GM21576 (cell line): Measurements from ENCODE around the gene SAMD4B.
"Not testable (repeated sequence)": the region's sequence is repeated elsewhere in the genome, so short reads cannot be mapped to it uniquely, and the experiment has no call there.

Experiments
- ATAC-seq: cut with Tn5 transposase; IDR thresholded peaks from one replicate; pipeline ENCODE4 v1.9.1; 2021; ENCODE audit warnings: mild to moderate bottlenecking, moderate library complexity; ENCODE audit not compliant: unreplicated experiment

The SAMD4B gene

DNA sequence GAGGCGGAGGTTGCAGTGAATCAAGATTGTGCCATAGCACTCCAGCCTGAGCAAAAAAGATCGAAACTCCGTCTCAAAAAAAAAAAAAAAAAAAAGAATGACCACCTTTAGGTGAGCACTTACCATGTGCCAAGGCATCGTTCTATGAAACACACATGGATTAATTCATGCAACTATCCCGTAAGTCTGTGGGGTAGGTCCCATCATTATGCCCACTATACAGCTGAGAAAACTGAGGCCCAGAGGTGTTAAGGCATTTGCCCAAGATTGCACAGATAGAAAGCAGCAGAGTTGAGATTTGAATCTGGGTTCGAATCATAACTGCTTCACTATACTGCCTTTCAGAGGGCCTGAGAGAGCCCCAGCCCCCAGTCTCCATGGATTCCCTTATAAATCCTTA is 8.7 kb upstream of the SAMD4B start:
- ATAC-seq = no peak

DNA sequence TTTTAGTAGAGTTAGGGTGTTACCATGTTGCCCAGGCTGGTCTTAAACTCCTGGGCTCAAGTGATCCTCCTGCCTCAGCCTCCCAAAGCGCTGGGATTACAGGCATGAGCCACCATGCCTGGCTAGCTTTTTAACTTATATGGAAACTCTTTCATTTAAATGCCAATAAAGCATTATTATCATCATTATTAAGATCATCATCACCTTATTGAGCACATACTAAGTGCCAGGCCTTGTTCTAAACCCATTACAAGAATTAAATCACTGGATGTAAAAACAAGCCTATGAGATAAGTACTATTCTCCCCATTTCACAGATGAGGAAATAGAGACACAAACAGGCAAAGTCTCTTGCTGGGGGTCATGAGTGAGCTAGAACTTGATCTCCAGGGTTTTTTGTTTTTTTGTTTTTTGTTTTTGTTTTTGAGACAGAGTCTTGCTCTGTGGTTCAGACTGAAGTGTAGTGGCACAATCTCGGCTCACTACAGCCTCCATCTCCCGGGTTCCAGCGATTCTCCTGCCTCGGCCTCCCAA is 7.7 kb upstream of the SAMD4B start:
- no peak for ATAC-seq

- no peak for ATAC-seq
These were observed 7.1 kb upstream of the SAMD4B start for GRCh38 chr19:39335168-39335548.

- ATAC-seq = no peak
These were observed 5.7 kb upstream of the SAMD4B start for GRCh38 chr19:39336483-39336882.

DNA sequence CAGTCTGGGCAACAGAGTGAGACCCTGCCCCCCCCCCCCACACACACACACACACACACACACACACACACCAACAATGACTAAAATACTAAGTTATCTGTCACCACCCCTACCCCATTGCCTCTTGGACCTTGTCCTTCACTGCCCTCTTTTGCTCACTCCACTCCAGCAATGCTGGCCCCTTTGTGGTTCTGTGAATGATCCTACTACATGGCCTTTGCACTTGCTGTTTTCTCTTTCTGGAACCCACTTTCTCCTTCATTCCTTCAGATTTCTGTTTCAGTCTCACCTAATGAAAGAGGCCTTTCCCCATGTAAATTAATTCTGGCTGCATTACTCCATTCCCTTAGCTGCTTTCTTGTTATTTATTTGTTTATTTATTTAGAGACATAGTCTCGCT is 2.5 kb upstream of the SAMD4B start:
- no peak for ATAC-seq

GRCh38 chr19:39340156-39340555 is 2.1 kb upstream of the SAMD4B start:
- not testable (repeated sequence) for ATAC-seq

GRCh38 chr19:39341129-39341718 is 997 bp upstream of the SAMD4B start:
- peak; percentile 2 for ATAC-seq

DNA sequence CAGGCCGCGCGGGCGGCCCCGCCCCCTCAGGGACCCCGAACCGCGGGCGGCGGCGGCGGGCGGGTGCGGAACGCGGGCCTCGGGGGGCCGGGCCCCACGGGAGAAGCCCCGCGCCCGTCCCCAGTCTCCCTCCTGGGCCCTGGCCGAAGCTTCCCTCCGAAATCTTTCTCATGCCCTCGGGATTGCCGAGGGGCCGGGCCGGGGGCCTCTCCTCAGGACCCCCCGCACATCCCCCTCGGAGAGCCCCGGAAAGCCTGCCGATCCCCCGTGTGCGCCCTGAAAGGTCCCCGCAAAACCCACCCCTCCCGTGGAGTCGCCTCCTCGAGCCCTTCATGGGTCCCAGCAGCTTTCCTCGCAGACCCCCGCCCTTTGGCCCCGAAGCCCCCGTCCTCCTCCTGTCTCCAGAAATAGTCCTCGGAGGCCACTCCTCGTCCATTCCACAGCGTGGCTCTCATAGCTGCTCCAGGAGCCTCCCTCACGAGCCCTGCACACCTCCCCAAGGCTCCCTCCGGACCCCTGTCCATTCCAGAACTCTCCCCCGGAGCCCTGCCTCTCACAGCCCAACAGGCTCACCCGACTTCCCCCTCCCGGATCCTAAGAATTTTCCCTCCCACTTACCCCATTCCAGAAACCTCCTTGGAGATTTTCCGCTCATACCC is 555 bp downstream of the SAMD4B start:
- no peak for ATAC-seq

GRCh38 chr19:39345956-39346355 is 3.7 kb downstream of the SAMD4B start:
- no peak for ATAC-seq

GRCh38 chr19:39347332-39348164 is 5.3 kb downstream of the SAMD4B start:
- ATAC-seq = no peak

DNA sequence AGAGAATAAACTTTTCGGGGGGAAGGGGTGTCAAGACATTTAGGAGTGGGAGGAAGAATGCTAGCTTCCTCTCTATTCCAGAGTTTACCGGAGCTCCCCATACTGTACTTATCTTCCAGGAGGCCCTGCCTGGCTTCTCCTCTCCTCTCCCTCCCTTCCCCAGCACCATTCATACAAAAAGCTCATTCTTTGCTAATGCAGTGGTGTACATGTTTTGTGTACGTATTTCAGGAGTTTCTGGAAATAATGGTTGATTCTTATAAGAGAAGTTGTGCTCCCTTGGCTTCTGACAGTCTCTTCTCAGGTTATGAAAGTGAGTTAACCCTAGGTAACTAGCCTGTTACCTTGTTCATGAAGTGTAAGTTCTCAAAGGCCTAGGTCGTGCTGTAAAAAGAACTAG is 7.1 kb downstream of the SAMD4B start:
- no peak for ATAC-seq

DNA sequence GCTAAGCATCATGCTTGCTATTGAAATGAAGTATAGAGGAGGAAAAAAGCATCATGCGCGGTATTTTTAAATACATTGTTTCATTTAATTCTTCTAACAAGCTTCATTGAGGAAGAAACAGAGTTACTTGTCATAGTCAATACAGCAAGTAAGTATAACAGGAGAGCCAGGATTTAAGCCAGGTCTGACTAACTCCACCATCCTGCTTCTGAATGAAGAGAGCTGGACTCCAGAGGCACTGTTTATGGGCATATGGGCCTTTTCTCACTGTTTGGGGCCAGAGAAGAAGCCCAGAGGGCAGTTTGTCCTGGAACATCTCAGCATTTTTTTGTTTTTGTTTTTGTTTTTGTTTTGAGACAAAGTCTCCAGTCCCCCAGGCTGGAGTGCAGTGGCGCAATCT is 7.9 kb downstream of the SAMD4B start:
- no peak for ATAC-seq

GRCh38 chr19:39351537-39352064 is 9.4 kb downstream of the SAMD4B start:
- ATAC-seq = peak; percentile 49

DNA sequence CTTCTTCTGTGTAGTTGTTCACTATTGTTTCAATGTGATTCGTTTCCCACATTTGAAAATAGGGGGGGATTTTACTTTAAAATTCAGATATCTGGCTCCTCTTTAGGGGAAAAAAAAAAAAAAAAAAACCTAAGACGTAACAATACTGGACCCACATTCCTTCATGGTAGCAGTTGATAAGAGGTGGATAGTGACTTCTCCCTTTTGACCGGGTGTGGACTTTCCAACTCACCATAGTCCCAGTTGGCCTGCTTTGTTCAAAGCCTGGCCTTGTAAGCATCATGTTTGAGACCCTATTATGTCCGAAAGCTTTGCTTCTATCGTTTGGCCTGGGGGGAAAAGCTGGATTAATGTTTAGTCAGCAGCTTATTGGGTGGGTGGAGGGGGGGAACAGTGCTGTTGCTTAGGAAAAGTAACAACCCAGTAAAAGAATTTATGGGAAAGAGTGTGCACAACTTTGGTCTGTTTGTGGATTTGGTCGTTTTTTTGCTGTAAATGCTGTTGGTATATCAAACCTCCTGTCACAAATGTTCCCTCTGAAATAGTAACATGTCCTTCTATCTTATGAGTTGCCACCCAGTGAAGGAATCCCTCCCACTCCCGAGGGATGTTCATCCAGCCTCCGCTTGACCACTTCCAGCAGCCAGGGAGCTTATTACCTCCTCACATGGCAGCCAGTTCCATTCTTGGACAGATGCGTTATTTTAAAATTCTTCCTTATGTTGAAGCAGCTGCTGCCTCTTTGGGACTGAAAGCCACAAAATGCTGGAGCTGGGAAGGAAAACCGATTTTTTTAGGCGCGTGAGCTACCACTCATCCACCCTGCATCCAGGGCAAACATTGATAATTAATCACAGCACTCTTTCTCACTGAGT is 10.4 kb downstream of the SAMD4B start:
- no peak for ATAC-seq

DNA sequence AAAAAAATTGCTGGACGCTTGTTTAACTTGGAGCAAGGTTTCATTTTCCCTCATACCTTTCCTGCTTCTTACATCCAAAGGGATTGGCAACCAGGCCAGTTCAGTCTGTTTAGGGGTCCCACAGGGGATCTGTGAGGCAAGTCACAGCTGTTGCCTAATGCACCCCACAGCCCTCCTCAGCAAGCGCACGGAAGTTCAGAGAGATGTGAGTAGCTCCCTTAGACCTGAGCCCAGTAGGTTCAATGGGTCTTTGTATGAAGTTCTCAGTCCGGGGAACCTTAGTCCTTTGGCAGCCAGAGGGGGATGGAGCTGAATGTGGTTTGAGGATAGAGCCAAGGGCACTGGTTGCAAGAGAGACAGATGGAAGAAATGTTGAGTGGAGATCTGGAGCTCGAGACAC is 13.0 kb downstream of the SAMD4B start:
- ATAC-seq = no peak

GRCh38 chr19:39356073-39356472 is 13.9 kb downstream of the SAMD4B start:
- no peak for ATAC-seq

- no peak for ATAC-seq
These were observed 14.4 kb downstream of the SAMD4B start for GRCh38 chr19:39356647-39357046.

DNA sequence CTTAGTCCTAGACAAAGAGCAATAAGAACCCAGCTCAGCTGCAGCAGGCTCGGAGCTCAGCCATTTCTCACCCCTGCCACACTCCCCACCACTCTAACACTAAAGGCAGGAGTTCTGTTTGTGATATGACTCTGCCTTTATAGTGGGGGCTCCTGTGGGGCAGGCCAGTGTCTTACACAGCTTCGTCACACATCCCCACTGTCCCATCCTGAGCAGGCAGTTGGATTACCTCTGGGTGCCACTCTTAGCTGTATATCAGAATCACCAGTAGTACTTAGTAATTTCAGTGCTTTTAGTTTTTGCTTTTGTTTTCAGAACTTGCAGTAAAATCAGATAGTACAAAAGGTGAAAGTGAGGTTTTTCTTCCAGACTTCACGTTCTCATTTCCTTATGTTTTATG is 16.8 kb downstream of the SAMD4B start:
- no peak for ATAC-seq

DNA sequence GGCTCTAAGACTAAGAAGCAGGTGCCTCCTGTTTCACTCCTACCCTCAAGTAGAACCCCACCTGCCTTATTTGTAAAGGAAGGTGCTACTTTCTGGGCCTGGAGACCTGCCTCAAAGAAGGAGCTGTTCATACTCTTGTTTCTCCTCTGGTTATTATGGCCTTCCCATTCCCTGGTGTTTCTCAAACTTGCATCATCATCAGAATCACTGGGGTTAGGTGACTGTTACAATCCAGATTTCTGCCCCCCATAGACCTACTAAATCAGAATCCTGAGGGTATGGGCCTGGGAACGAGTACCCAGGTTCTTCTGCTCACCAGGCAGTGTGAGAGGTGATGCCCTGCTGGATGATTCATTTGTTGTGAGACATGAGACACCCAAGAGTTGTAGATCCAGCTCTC is 18.4 kb downstream of the SAMD4B start:
- no peak for ATAC-seq
